Measurements from ENCODE around the gene NRG2. TPM values are rescaled to one million over a fixed set of nuclear protein-coding genes. Genes with fewer than 3 reads are reported as not detected.

The NRG2 gene
- total RNA-seq, 1 donor from 2014 or later: under 0.01 TPM

DNA sequence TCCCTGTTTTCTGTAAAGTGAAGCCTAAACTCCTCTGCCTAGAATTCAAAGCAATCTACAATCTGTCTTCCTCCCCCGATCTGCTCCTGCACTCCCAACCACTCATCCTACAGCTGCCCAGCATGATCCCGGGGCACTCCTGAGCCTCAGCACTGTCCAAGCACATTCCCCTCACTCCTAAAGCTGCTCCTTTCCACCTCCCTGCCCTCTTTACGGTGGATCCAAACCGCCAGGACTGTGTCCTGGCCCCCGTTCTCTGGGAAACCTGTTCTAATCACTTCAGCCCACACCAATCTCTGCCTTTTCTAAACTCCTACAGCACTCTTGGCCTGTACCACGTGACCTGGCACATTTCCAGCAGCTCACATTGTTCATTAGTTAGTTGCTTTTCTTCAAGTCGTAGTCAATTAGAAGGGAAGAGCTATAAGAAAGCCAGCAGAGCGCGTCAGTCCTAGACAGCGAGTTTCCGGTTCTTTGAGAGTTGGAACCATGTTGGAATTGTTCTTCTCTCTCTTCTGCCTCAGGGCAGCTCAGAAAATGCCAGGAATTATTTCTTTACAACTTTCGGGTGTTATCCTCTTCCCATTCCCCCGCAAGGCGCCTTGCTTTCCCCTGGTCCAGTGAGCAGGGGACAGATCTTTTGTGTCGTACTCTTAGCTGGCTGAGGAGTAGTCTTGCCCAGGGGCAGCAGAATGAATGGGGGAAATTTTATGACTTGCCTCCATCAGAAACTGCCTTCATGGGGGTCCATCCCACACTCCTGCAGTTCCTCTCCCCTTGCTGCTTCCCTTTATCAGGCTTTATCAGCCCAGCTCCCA lies 60.7 kb downstream of the NRG2 start:
- DNase-seq (ENCODE audit: low read depth): peak; percentile 54
- TF ChIP-seq, protein P1, sequence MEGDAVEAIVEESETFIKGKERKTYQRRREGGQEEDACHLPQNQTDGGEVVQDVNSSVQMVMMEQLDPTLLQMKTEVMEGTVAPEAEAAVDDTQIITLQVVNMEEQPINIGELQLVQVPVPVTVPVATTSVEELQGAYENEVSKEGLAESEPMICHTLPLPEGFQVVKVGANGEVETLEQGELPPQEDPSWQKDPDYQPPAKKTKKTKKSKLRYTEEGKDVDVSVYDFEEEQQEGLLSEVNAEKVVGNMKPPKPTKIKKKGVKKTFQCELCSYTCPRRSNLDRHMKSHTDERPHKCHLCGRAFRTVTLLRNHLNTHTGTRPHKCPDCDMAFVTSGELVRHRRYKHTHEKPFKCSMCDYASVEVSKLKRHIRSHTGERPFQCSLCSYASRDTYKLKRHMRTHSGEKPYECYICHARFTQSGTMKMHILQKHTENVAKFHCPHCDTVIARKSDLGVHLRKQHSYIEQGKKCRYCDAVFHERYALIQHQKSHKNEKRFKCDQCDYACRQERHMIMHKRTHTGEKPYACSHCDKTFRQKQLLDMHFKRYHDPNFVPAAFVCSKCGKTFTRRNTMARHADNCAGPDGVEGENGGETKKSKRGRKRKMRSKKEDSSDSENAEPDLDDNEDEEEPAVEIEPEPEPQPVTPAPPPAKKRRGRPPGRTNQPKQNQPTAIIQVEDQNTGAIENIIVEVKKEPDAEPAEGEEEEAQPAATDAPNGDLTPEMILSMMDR (IDR thresholded peaks at IDR 0.05; ENCODE audit: insufficient read depth, low read length, severe bottlenecking): no peak
- H3K4me3 ChIP-seq (ENCODE audit: low read depth, low read length): no peak overlapping the region
- peaks cover 2% of the 10 kb centered on the region for H3K27me3 ChIP-seq (ENCODE audit: control insufficient read depth, insufficient read depth, low read length)
- FAIRE-seq: no peak
- no peaks in the 10 kb centered on the region for H3K36me3 ChIP-seq (ENCODE audit: control insufficient read depth, insufficient read depth, low read length)

DNA sequence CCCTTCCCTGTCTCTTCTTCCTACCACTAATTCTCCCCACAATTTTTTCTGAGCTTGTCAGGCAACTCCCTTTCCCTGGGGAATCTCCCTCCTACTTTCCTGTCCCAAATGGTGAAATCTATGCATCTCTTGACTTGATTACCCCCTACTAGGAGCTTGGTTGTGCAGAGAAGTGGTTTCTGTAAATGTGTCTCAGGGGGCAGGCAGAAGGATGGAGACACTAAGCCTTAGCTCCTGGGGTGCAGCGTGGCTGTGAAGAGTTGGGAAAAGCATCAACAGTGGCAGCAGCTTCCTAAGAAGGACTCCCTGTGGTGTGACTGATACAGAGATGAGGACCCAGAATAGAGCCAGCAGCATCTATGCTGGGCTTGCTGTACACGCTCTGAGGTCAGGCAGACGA lies 62.3 kb downstream of the NRG2 start:
- H3K27me3 ChIP-seq (ENCODE audit: control insufficient read depth, insufficient read depth, low read length): peaks cover 2% of the 10 kb centered on the region
- TF ChIP-seq, protein P1 (IDR thresholded peaks at IDR 0.05; ENCODE audit: insufficient read depth, low read length, severe bottlenecking): no peak
- no peaks in the 10 kb centered on the region for H3K36me3 ChIP-seq (ENCODE audit: control insufficient read depth, insufficient read depth, low read length)
- FAIRE-seq (no peak), DNase-seq (ENCODE audit: low read depth) (no peak)
- H3K4me3 ChIP-seq (ENCODE audit: low read depth, low read length): no peak overlapping the region

DNA sequence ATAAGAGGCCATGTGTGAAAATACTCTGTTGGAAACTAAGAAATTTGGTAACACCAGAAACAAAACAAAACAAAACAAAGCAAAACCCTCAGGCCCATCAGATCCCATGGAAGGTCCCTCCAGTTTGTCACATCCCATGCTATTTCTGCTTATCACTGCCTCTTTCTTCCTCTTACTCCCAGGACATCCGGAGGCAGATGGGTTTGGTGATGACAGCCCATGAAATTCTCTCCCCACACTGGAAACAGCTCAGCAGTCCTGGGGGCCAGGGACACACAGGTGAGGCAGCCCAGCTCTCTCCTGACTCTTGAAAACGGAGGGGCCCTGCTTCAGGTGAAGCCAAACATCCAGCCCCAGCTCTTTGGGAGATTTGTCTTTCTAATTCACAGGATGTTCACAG lies 63.2 kb downstream of the NRG2 start:
- Histone ChIP-seq H3K4me3 (ENCODE audit: low read depth, low read length) (no peak overlapping the region), H3K27me3 (ENCODE audit: control insufficient read depth, insufficient read depth, low read length) (peaks cover 2% of the 10 kb centered on the region), H3K36me3 (ENCODE audit: control insufficient read depth, insufficient read depth, low read length) (no peaks in the 10 kb centered on the region)
- DNase-seq (ENCODE audit: low read depth) (no peak), FAIRE-seq (no peak)
- TF ChIP-seq, protein P1 (IDR thresholded peaks at IDR 0.05; ENCODE audit: insufficient read depth, low read length, severe bottlenecking): no peak

DNA sequence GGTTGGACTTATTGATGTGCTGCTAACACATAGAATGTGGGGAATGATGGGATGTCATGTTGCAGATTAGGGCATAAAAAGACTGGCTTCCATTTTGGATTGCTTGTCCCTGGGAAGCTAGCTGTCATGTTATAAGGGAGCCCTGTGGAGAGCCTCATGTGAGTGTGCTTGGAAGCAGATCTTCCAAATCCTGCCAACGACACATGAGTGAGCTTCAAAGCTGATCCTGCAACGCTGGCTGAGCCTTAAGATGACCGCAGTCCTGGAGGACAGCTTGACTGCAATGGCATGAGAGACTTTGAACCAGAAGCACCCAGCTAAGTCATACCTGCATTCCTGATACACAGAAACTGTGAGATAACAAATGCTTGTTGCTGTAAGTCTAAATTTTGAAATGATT lies 63.6 kb downstream of the NRG2 start:
- H3K27me3 ChIP-seq (ENCODE audit: control insufficient read depth, insufficient read depth, low read length): peaks cover 2% of the 10 kb centered on the region
- FAIRE-seq (no peak), DNase-seq (ENCODE audit: low read depth) (no peak)
- TF ChIP-seq, protein P1 (IDR thresholded peaks at IDR 0.05; ENCODE audit: insufficient read depth, low read length, severe bottlenecking): no peak
- H3K36me3 ChIP-seq (ENCODE audit: control insufficient read depth, insufficient read depth, low read length): no peaks in the 10 kb centered on the region
- H3K4me3 ChIP-seq (ENCODE audit: low read depth, low read length): no peak overlapping the region

DNA sequence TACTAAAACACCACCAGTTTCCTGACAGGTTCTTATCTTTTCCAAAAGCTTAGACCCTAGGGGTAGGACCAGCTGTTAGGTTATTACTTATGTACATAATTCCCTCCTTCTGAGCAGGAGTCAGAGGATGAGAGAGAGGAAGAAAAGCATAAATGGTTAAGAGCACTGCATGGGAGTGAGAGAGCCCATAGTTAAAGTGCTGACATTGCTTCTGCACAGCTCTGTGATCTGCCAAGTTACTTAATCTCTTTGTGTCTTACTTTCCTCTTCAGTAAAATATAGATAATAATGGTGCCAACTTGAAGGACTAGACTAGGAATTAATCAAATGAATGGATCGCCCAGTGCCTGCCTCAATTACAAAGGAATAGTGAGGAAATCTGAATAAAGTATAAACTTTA lies 66.4 kb downstream of the NRG2 start:
- no peak for FAIRE-seq
- H3K36me3 ChIP-seq (ENCODE audit: control insufficient read depth, insufficient read depth, low read length): no peaks in the 10 kb centered on the region
- DNase-seq (ENCODE audit: low read depth): no peak
- TF ChIP-seq, protein P1 (IDR thresholded peaks at IDR 0.05; ENCODE audit: insufficient read depth, low read length, severe bottlenecking): no peak
- H3K27me3 ChIP-seq (ENCODE audit: control insufficient read depth, insufficient read depth, low read length): peaks cover 2% of the 10 kb centered on the region
- no peak overlapping the region for H3K4me3 ChIP-seq (ENCODE audit: low read depth, low read length)

DNA sequence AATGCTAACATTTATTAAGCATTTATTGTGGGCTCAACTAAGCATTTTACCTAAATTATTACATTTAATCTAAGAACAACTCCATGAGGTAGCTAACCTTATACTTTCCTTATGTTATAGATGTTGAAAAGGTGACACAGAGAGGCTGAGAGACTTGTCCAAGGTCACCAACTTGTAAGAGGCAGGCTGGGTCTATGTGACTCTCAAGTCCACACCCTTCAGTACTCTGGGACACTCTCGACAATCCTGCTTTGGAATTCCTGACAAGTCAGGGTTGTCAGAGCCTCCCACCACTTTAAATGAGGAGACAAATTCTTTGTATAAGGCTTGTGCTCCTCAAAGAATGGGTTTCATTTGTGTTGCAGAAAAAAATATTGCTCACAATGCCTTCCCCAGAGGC lies 67.2 kb downstream of the NRG2 start:
- FAIRE-seq (no peak), DNase-seq (ENCODE audit: low read depth) (no peak)
- TF ChIP-seq, protein P1 (IDR thresholded peaks at IDR 0.05; ENCODE audit: insufficient read depth, low read length, severe bottlenecking): no peak
- peaks cover 2% of the 10 kb centered on the region for H3K27me3 ChIP-seq (ENCODE audit: control insufficient read depth, insufficient read depth, low read length)
- no peak overlapping the region for H3K4me3 ChIP-seq (ENCODE audit: low read depth, low read length)
- no peaks in the 10 kb centered on the region for H3K36me3 ChIP-seq (ENCODE audit: control insufficient read depth, insufficient read depth, low read length)

Data from bronchial epithelial cell (primary cell).